ENCODE data around the gene ACLY.

DNA sequence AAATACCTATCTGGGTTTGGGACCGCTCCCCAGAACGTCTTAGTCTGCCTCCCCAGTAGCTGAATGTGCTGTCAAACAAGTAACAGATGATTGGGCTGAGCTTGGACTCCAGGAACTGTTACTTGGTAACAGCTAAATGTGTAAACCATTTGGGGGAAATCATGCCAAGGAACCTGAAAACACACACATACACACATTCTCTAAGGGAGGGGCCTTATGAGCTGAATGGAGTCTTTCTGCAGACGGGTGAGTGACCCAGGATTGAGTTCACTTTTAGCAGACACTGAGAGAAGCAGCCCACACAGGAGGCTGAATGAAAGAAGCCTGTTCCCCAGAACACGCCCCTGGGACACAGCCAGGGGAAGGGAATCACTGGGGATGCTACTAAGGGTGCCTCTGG lies 1.6 kb downstream of the ACLY start:
- TF ChIP-seq, protein P1, sequence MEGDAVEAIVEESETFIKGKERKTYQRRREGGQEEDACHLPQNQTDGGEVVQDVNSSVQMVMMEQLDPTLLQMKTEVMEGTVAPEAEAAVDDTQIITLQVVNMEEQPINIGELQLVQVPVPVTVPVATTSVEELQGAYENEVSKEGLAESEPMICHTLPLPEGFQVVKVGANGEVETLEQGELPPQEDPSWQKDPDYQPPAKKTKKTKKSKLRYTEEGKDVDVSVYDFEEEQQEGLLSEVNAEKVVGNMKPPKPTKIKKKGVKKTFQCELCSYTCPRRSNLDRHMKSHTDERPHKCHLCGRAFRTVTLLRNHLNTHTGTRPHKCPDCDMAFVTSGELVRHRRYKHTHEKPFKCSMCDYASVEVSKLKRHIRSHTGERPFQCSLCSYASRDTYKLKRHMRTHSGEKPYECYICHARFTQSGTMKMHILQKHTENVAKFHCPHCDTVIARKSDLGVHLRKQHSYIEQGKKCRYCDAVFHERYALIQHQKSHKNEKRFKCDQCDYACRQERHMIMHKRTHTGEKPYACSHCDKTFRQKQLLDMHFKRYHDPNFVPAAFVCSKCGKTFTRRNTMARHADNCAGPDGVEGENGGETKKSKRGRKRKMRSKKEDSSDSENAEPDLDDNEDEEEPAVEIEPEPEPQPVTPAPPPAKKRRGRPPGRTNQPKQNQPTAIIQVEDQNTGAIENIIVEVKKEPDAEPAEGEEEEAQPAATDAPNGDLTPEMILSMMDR (conservative IDR thresholded peaks at IDR 0.05; ENCODE audit: low read depth in 2 of 2) = no peak
- no peak for TF ChIP-seq EZH2phosphoT487 (IDR thresholded peaks at IDR 0.05; ENCODE audit: unreplicated experiment)
- no peak for TF ChIP-seq POLR2AphosphoS5 (IDR thresholded peaks at IDR 0.05; ENCODE audit: low read depth)
- TF ChIP-seq, protein P2, sequence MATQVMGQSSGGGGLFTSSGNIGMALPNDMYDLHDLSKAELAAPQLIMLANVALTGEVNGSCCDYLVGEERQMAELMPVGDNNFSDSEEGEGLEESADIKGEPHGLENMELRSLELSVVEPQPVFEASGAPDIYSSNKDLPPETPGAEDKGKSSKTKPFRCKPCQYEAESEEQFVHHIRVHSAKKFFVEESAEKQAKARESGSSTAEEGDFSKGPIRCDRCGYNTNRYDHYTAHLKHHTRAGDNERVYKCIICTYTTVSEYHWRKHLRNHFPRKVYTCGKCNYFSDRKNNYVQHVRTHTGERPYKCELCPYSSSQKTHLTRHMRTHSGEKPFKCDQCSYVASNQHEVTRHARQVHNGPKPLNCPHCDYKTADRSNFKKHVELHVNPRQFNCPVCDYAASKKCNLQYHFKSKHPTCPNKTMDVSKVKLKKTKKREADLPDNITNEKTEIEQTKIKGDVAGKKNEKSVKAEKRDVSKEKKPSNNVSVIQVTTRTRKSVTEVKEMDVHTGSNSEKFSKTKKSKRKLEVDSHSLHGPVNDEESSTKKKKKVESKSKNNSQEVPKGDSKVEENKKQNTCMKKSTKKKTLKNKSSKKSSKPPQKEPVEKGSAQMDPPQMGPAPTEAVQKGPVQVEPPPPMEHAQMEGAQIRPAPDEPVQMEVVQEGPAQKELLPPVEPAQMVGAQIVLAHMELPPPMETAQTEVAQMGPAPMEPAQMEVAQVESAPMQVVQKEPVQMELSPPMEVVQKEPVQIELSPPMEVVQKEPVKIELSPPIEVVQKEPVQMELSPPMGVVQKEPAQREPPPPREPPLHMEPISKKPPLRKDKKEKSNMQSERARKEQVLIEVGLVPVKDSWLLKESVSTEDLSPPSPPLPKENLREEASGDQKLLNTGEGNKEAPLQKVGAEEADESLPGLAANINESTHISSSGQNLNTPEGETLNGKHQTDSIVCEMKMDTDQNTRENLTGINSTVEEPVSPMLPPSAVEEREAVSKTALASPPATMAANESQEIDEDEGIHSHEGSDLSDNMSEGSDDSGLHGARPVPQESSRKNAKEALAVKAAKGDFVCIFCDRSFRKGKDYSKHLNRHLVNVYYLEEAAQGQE (IDR thresholded peaks at IDR 0.05; ENCODE audit: unreplicated experiment) = no peak
- TF ChIP-seq JUNB (IDR thresholded peaks at IDR 0.05; ENCODE audit: unreplicated experiment) = no peak
- TF ChIP-seq EZH2 (IDR thresholded peaks at IDR 0.05; ENCODE audit: low read depth, unreplicated experiment) = no peak
- TF ChIP-seq ZNF114 (CRISPR knock-in tag; IDR thresholded peaks at IDR 0.05) = no peak
- TF ChIP-seq NANOG (IDR thresholded peaks at IDR 0.05; ENCODE audit: borderline replicate concordance) = no peak

All from GM23338 (cell line).